Gastrocnemius medialis (tissue), 4 donors: Measurements from ENCODE around the gene BCR.

ENCODE experiments used
- CTCF ChIP-seq, 5 experiments: fragments of 450-650 bp in 3 of 5; fragments of 200-600 bp in 2 of 5; sonication (generic) in 2 of 5; IDR thresholded peaks in 4 of 5; conservative IDR thresholded peaks in 1 of 5; 1 replicate in 4 of 5; 2 replicates in 1 of 5; pipeline ENCODE4 v1.5.1; 2016 to 2019; ENCODE audit warnings: antibody characterized with exemption in 5 of 5, mild to moderate bottlenecking in 3 of 5, moderate library complexity in 3 of 5
- POLR2A ChIP-seq, 2 donors: fragments of 450-650 bp; IDR thresholded peaks; one replicate each; pipeline ENCODE4 v1.6.1; 2017; ENCODE audit warnings: antibody characterized with exemption in 2 of 2, mild to moderate bottlenecking in 2 of 2, moderate library complexity in 2 of 2

GRCh38 chr22:23213581-23214334, 33.4 kb downstream of the BCR start:
- TF ChIP-seq CTCF (IDR thresholded peaks at IDR 0.05 in 4 of 5, conservative IDR thresholded peaks at IDR 0.05 in 1 of 5) (no peak), POLR2A (IDR thresholded peaks at IDR 0.05) (no peak)
